Measurements from ENCODE around the gene SSU72. TPM values are rescaled to one million over a fixed set of nuclear protein-coding genes. Genes with fewer than 3 reads are reported as not detected.

SSU72 gene
- total and polyA plus RNA-seq, 2 donors from 2014 or later, result 102 to 143 TPM

DNA sequence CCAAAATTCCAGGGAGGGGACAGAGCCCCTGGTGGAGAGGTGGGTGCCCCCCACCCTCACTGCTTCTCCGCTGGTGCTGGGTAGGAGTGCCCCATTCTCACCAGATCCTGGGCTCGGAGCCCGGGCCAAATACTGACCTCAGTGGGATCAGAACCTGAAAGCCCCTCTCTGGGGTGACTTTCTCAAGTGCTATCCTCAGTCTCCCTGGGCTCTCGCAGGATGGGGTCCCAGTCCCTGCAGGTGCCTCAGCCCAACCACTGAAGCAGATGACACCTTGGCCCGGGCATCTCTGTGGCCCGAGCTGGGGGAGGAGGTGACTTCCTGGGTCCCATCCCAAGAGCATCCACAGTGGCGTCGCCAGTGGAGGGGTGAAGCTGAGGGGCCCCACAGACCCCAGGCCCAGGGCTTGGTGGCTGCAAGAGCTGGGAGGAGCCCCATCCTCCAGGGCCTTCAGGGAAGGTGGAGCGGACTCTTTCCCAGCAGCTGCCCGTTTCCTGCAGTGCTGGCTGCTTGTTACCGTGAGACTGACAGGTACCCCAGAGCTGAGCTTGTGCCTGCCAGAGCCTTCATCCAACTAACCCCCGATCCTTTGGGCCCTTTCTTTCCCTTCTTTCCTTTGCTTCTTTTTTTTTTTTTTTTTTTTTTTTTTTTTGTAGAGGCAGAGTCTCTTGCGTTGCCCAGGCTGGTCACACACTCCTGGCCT lies 29.2 kb upstream of the SSU72 start:
- TF ChIP-seq, protein P1, sequence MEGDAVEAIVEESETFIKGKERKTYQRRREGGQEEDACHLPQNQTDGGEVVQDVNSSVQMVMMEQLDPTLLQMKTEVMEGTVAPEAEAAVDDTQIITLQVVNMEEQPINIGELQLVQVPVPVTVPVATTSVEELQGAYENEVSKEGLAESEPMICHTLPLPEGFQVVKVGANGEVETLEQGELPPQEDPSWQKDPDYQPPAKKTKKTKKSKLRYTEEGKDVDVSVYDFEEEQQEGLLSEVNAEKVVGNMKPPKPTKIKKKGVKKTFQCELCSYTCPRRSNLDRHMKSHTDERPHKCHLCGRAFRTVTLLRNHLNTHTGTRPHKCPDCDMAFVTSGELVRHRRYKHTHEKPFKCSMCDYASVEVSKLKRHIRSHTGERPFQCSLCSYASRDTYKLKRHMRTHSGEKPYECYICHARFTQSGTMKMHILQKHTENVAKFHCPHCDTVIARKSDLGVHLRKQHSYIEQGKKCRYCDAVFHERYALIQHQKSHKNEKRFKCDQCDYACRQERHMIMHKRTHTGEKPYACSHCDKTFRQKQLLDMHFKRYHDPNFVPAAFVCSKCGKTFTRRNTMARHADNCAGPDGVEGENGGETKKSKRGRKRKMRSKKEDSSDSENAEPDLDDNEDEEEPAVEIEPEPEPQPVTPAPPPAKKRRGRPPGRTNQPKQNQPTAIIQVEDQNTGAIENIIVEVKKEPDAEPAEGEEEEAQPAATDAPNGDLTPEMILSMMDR (IDR thresholded peaks at IDR 0.05; ENCODE audit: borderline replicate concordance, extremely low read depth, insufficient read depth), result no peak
- Histone ChIP-seq H3K9ac (ENCODE audit: low read length in 3 of 3) (no peak overlapping the region), H3K27ac (ENCODE audit: low read depth in 2 of 2, low read length in 2 of 2) (no peak overlapping the region), H3K27me3 (ENCODE audit: control insufficient read depth, insufficient read depth, low read length) (peaks cover 3% of the 10 kb centered on the region), H3K36me3 (ENCODE audit: control insufficient read depth in 2 of 3, insufficient read depth in 3 of 3, low read length in 3 of 3) (no peaks in the 10 kb centered on the region), H3K4me3 (ENCODE audit: low read length in 3 of 3) (no peak overlapping the region), H3K4me1 (ENCODE audit: control insufficient read depth in 2 of 3, insufficient read depth in 2 of 3, low read depth in 1 of 3, low read length in 3 of 3) (peaks cover 0 to 9% (median 0%) of the 10 kb centered on the region in 3 donors), H3K9me3 (ENCODE audit: control insufficient read depth in 2 of 3, insufficient read depth in 1 of 3, low read length in 3 of 3) (no peaks in the 10 kb centered on the region)
- intact Hi-C loops (cut with DNase I), result no loop called here
- FAIRE-seq (no peak), DNase-seq (no peak)

DNA sequence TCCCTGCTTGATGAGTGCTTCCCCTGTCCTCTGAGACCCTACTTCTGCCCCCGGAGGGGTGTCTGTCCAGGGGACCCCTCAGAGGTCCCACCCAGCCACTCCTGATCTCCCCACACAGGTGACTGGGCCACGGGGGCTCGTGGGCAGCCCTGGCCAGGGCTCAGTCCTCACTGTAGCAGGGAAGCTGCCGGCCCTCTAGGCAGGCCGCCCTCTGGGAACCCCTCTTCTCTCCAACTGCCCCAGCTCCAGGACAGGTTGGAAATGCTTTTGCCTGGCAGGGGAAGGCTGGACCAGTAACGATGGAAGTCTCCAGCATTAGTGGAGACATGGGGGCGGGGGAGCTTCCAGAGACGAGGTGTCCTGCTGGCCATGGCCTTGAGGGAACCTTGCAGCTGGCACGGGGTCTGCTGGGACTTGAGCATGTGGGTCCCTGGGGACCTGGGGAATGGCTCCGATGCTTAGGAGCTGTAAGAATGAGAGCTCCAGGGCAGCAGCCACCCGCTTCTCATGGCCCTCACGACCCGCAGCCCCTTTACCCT lies 28.4 kb upstream of the SSU72 start:
- peaks cover 0 to 10% (median 0%) of the 10 kb centered on the region in 3 donors for H3K4me1 ChIP-seq (ENCODE audit: control insufficient read depth in 2 of 3, insufficient read depth in 2 of 3, low read depth in 1 of 3, low read length in 3 of 3)
- peaks cover 3% of the 10 kb centered on the region for H3K27me3 ChIP-seq (ENCODE audit: control insufficient read depth, insufficient read depth, low read length)
- FAIRE-seq (no peak), DNase-seq (no peak)
- no peak overlapping the region for H3K4me3 ChIP-seq (ENCODE audit: low read length in 3 of 3)
- intact Hi-C loops (cut with DNase I), result no loop called here
- no peak overlapping the region for H3K9ac ChIP-seq (ENCODE audit: low read length in 3 of 3)
- TF ChIP-seq, protein P1 (IDR thresholded peaks at IDR 0.05; ENCODE audit: borderline replicate concordance, extremely low read depth, insufficient read depth), result no peak
- H3K9me3 ChIP-seq (ENCODE audit: control insufficient read depth in 2 of 3, insufficient read depth in 1 of 3, low read length in 3 of 3), result no peaks in the 10 kb centered on the region
- no peak overlapping the region for H3K27ac ChIP-seq (ENCODE audit: low read depth in 2 of 2, low read length in 2 of 2)
- H3K36me3 ChIP-seq (ENCODE audit: control insufficient read depth in 2 of 3, insufficient read depth in 3 of 3, low read length in 3 of 3), result no peaks in the 10 kb centered on the region

DNA sequence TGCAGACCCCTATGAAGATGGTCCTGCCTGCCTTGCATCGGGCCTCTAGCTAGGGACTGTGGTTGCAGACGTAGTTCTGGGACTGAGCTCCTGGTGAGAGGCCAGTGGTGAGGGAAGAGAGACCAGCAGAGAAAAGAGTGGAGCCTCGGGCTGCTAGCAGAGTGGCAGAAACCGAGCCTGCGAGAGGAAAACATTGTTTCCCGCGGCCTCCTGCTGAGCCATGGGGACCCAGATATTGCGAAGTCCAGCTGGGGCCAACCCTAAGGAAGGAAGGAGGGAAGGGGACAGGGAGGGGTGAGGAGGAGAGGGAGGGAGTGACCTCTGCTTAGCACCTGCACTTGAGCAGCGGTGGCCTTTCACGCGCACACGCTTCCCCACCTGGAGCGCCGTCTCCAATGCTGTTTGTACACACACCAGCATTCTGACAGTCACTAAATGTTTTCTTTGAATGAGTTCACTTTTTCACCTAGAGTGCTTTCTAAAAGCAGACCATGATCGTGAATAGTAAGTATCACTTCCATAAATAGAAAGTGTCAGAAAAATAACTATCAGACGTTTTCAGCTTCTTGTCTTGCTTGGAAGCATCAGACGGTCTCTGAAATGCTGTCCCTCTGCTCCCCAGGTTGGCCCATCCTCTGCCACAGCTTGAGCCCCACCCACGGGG lies 27.8 kb upstream of the SSU72 start:
- intact Hi-C loops (cut with DNase I), result no loop called here
- Histone ChIP-seq H3K36me3 (ENCODE audit: control insufficient read depth in 2 of 3, insufficient read depth in 3 of 3, low read length in 3 of 3) (no peaks in the 10 kb centered on the region), H3K4me3 (ENCODE audit: low read length in 3 of 3) (no peak overlapping the region), H3K27ac (ENCODE audit: low read depth in 2 of 2, low read length in 2 of 2) (no peak overlapping the region), H3K9me3 (ENCODE audit: control insufficient read depth in 2 of 3, insufficient read depth in 1 of 3, low read length in 3 of 3) (no peaks in the 10 kb centered on the region), H3K4me1 (ENCODE audit: control insufficient read depth in 2 of 3, insufficient read depth in 2 of 3, low read depth in 1 of 3, low read length in 3 of 3) (peaks cover 0 to 16% (median 0%) of the 10 kb centered on the region in 3 donors), H3K27me3 (ENCODE audit: control insufficient read depth, insufficient read depth, low read length) (peaks cover 3% of the 10 kb centered on the region), H3K9ac (ENCODE audit: low read length in 3 of 3) (no peak overlapping the region)
- TF ChIP-seq, protein P1 (IDR thresholded peaks at IDR 0.05; ENCODE audit: borderline replicate concordance, extremely low read depth, insufficient read depth), result no peak
- FAIRE-seq (no peak), DNase-seq (no peak)
